D721Med (cell line): ENCODE measurements around the gene MAPK8IP3.

Experiments
- DNase-seq: peaks from one replicate; pipeline ENCODE4 v3.0.0; 2011; ENCODE audit warnings: low spot score; ENCODE audit not compliant: insufficient read length
- FAIRE-seq: peaks from 2 replicates; lab custom pipeline; 2011; peaks lifted over from hg19 to GRCh38; lab: Jason Lieb, UNC
- CTCF ChIP-seq: IDR thresholded peaks from 2 replicates; pipeline ENCODE4 v1.5.1; 2012; ENCODE audit warnings: mild to moderate bottlenecking, control low read depth; ENCODE audit not compliant: insufficient read depth; ENCODE audit errors: missing control alignments

MAPK8IP3 gene

GRCh38 chr16:1818204-1818872 lies 112.3 kb downstream of the MAPK8IP3 start:
- DNase-seq: no peak
- no peak for TF ChIP-seq CTCF
- FAIRE-seq: no peak

GRCh38 chr16:1818873-1819525 lies 113.0 kb downstream of the MAPK8IP3 start:
- FAIRE-seq: no peak
- TF ChIP-seq CTCF: no peak
- DNase-seq: no peak

- FAIRE-seq (no peak), DNase-seq (no peak)
- no peak for TF ChIP-seq CTCF
These were observed 113.6 kb downstream of the MAPK8IP3 start for GRCh38 chr16:1819611-1820010.
